ENCODE data around the gene PLS3. TPM values are rescaled to one million over a fixed set of nuclear protein-coding genes. Genes with fewer than 3 reads are reported as not detected.

The PLS3 gene
- total RNA-seq, 1 experiment from 2014 or later, result 96.7 TPM

DNA sequence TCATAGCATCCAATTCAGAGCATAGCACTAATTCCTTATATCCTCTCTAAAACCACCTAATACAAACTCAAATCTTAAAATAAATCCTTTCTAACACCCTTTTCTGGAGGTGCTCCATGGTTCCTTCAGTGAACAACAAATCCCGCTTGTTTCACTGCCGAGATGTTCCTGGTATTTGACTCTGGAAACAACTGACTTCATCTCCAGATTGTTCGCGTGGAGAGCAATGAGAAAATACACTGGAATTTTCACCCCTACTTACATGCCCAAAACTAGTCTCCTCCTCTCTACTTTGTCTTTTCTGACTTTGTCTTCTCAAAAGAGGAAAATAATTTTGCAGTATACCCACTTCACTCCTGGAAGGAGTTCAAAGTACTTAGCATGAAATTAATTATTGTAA is 129.0 kb downstream of the PLS3 start (continued):
- TF ChIP-seq, protein P1, sequence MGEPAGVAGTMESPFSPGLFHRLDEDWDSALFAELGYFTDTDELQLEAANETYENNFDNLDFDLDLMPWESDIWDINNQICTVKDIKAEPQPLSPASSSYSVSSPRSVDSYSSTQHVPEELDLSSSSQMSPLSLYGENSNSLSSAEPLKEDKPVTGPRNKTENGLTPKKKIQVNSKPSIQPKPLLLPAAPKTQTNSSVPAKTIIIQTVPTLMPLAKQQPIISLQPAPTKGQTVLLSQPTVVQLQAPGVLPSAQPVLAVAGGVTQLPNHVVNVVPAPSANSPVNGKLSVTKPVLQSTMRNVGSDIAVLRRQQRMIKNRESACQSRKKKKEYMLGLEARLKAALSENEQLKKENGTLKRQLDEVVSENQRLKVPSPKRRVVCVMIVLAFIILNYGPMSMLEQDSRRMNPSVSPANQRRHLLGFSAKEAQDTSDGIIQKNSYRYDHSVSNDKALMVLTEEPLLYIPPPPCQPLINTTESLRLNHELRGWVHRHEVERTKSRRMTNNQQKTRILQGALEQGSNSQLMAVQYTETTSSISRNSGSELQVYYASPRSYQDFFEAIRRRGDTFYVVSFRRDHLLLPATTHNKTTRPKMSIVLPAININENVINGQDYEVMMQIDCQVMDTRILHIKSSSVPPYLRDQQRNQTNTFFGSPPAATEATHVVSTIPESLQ (CRISPR knock-in tag; IDR thresholded peaks at IDR 0.05), result no peak
- no peak for TF ChIP-seq IRF1 (CRISPR knock-in tag; IDR thresholded peaks at IDR 0.05)
- no peak for TF ChIP-seq JAZF1 (CRISPR knock-in tag; IDR thresholded peaks at IDR 0.05)

GRCh38 chrX:115690511-115691216 is 129.7 kb downstream of the PLS3 start:
- ATAC-seq, result peak; percentile 76

GRCh38 chrX:115693476-115693875 is 132.5 kb downstream of the PLS3 start:
- peak overlapping the region; percentile 98 for H3K27ac Mint-ChIP-seq
- no peaks in the 10 kb centered on the region for H3K27me3 Mint-ChIP-seq (ENCODE audit: low read depth)
- peak overlapping the region; percentile 18; the same call in 1 of the 2 replicates for H3K4me3 Mint-ChIP-seq
- H3K36me3 Mint-ChIP-seq, result no peaks in the 10 kb centered on the region
- ATAC-seq (peak; percentile 3; the same call in 1 of the 2 replicates), DNase-seq (ENCODE audit: low spot score) (no peak)
- H3K9me3 Mint-ChIP-seq, result no peaks in the 10 kb centered on the region
- H3K4me1 Mint-ChIP-seq, result peaks cover 62% of the 10 kb centered on the region
- POLR2A ChIA-PET, result interaction anchor here (0.9 kb wide), 1 partner anchor 12 kb away, joined by 3 read pairs; no protein-coding TSS in a partner anchor
- CTCF ChIA-PET, result interaction anchor here (0.6 to 1.0 kb wide), 5 partner anchors 11 to 51 kb away, joined by 3 to 7 read pairs (median 5); no protein-coding TSS in a partner anchor
- TF ChIP-seq, protein P2, sequence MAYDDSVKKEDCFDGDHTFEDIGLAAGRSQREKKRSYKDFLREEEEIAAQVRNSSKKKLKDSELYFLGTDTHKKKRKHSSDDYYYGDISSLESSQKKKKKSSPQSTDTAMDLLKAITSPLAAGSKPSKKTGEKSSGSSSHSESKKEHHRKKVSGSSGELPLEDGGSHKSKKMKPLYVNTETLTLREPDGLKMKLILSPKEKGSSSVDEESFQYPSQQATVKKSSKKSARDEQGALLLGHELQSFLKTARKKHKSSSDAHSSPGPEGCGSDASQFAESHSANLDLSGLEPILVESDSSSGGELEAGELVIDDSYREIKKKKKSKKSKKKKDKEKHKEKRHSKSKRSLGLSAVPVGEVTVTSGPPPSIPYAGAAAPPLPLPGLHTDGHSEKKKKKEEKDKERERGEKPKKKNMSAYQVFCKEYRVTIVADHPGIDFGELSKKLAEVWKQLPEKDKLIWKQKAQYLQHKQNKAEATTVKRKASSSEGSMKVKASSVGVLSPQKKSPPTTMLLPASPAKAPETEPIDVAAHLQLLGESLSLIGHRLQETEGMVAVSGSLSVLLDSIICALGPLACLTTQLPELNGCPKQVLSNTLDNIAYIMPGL (CRISPR knock-in tag; IDR thresholded peaks at IDR 0.05), result no peak
- no peak for TF ChIP-seq FOXK1 (CRISPR knock-in tag; IDR thresholded peaks at IDR 0.05)
- TF ChIP-seq ZNF416 (CRISPR knock-in tag; IDR thresholded peaks at IDR 0.05), result no peak
- no peak for TF ChIP-seq AFF4 (CRISPR knock-in tag; IDR thresholded peaks at IDR 0.05; ENCODE audit: borderline replicate concordance)
- TF ChIP-seq, protein P3, sequence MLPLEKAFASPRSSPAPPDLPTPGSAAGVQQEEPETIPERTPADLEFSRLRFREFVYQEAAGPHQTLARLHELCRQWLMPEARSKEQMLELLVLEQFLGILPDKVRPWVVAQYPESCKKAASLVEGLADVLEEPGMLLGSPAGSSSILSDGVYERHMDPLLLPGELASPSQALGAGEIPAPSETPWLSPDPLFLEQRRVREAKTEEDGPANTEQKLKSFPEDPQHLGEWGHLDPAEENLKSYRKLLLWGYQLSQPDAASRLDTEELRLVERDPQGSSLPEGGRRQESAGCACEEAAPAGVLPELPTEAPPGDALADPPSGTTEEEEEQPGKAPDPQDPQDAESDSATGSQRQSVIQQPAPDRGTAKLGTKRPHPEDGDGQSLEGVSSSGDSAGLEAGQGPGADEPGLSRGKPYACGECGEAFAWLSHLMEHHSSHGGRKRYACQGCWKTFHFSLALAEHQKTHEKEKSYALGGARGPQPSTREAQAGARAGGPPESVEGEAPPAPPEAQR (CRISPR knock-in tag; IDR thresholded peaks at IDR 0.05), result no peak
- TF ChIP-seq, protein P4, sequence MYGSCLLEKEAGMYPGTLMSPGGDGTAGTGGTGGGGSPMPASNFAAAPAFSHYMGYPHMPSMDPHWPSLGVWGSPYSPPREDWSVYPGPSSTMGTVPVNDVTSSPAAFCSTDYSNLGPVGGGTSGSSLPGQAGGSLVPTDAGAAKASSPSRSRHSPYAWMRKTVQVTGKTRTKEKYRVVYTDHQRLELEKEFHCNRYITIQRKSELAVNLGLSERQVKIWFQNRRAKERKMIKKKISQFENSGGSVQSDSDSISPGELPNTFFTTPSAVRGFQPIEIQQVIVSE (CRISPR knock-in tag; IDR thresholded peaks at IDR 0.05; ENCODE audit: borderline replicate concordance), result no peak
- TF ChIP-seq ZNF317 (CRISPR knock-in tag; IDR thresholded peaks at IDR 0.05; ENCODE audit: borderline replicate concordance, low read depth), result no peak
- TF ChIP-seq, protein P1 (CRISPR knock-in tag; IDR thresholded peaks at IDR 0.05), result no peak
- TF ChIP-seq, protein P5, sequence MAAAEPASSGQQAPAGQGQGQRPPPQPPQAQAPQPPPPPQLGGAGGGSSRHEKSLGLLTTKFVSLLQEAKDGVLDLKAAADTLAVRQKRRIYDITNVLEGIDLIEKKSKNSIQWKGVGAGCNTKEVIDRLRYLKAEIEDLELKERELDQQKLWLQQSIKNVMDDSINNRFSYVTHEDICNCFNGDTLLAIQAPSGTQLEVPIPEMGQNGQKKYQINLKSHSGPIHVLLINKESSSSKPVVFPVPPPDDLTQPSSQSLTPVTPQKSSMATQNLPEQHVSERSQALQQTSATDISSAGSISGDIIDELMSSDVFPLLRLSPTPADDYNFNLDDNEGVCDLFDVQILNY (CRISPR knock-in tag; IDR thresholded peaks at IDR 0.05), result no peak

More at GRCh38 chrX:115690511-115691216, 129.7 kb downstream of the PLS3 start:
- Mint-ChIP-seq H3K36me3 (no peaks in the 10 kb centered on the region), H3K4me3 (no peak overlapping the region), H3K9me3 (no peaks in the 10 kb centered on the region), H3K27me3 (ENCODE audit: low read depth) (no peaks in the 10 kb centered on the region), H3K4me1 (peaks cover 62% of the 10 kb centered on the region), H3K27ac (peak overlapping the region; percentile 99)
- TF ChIP-seq, protein P6, sequence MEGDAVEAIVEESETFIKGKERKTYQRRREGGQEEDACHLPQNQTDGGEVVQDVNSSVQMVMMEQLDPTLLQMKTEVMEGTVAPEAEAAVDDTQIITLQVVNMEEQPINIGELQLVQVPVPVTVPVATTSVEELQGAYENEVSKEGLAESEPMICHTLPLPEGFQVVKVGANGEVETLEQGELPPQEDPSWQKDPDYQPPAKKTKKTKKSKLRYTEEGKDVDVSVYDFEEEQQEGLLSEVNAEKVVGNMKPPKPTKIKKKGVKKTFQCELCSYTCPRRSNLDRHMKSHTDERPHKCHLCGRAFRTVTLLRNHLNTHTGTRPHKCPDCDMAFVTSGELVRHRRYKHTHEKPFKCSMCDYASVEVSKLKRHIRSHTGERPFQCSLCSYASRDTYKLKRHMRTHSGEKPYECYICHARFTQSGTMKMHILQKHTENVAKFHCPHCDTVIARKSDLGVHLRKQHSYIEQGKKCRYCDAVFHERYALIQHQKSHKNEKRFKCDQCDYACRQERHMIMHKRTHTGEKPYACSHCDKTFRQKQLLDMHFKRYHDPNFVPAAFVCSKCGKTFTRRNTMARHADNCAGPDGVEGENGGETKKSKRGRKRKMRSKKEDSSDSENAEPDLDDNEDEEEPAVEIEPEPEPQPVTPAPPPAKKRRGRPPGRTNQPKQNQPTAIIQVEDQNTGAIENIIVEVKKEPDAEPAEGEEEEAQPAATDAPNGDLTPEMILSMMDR (IDR thresholded peaks at IDR 0.05), result peak; percentile 43; the same call in 1 of the 2 replicates
- TF ChIP-seq ATF1 (CRISPR knock-in tag; IDR thresholded peaks at IDR 0.05), result no peak
- DNase-seq (ENCODE audit: low spot score), result peak; percentile 60
- POLR2A ChIA-PET, result no interaction called here
- CTCF ChIA-PET, result interaction anchor here (0.6 to 4.3 kb wide), 7 partner anchors 9 to 378 kb away, joined by 3 to 24 read pairs (median 9); no protein-coding TSS in a partner anchor

Measured in WTC11 (cell line).